Measurements from ENCODE around the gene TTLL10.
A peak's percentile ranks its signal among the peaks of the same experiment; 100 is the strongest.

TTLL10 gene

DNA sequence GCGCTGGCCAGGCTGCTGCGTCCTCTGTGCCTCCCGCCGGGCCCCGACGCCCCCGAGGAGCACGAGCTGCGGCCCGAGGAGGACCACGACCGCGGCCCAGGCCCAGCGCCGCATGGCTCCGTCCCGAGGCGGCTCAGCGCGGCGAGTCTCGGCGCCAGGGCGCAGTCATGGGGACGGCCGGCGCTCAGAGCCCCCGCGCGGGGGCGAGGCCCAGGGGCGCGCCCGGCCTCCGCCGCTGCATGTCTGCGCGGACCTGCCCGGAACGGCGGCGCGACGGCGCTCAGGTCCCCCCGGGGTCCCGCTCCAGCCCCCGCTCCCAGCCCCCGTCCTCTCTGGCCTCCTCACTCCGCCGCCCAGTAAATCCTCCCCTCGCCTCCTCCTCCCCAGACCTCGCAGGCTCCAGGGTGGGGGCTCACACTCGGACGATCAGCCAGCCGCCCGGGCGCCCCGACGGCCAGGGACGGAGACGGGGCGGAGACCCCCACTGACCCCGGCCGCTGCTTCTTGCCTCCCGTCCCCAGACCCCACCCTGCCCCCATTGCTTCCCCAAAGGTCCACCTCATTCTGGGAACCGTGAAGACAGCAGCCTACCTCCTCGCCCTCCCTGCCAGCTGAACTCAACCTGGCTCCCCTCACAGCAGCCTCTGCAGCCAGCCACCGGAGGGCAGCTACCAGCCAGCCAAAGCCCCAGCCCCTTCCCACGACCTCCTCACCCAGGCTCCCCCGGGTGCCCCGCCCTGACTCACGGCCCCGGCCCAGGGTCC, 73.1 kb downstream of the TTLL10 start, which contains the start of gene C1QTNF12:
C1QTNF12 (minus strand) TSS at position 146 of the 764 bp plus-strand sequence; CDS start at position 114, 32 bp downstream.
- DNase-seq (ENCODE audit: low read depth, low spot score) = peak; percentile 47

DNA sequence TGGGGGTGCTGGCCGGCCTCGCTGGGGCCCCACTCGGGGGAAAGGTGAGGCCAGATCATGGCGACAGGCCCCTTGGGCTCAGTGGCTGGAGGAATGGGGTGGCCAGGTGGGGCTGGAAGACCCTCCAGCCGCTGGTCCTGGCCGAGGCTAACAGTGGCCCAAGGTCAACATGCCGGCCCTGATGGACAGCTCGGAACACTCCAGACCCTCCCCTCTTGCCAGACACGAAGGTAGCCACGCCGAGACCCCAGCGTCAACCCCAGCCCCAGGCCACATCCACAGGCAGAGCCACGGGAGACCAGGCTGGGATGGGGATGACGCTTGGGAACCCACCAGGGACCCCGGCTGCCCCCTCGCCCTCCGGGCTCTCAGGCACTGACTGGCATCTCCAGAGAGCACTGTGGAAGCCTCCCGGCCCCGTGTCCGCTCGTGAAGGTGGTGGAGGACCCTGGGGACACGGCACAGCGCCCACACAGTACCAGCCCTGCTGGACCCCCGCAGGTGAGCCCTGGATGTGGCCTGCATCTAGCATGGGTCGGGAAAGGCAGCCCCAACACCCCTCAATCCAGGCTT, 73.7 kb downstream of the TTLL10 start:
- DNase-seq (ENCODE audit: low read depth, low spot score) = no peak

Data from astrocyte of the hippocampus (primary cell).